CD4-positive, alpha-beta T cell treated with Interferon gamma for 1 hour (primary cell): ENCODE data around the gene MSH3.
"Not testable (repeated sequence)": the region's sequence is repeated elsewhere in the genome, so short reads cannot be mapped to it uniquely, and the experiment has no call there.

Source experiments
- DNase-seq: peaks from one replicate; pipeline ENCODE4 v3.0.0-alpha.2; 2020

The MSH3 gene

GRCh38 chr5:80759866-80760577 is 105.6 kb downstream of the MSH3 start:
- no peak for DNase-seq

GRCh38 chr5:80760680-80761079 is 106.2 kb downstream of the MSH3 start:
- no peak for DNase-seq

GRCh38 chr5:80761176-80761575 is 106.7 kb downstream of the MSH3 start:
- DNase-seq: no peak

GRCh38 chr5:80761966-80762365 is 107.5 kb downstream of the MSH3 start:
- DNase-seq: no peak

- no peak for DNase-seq
Observed at GRCh38 chr5:80762573-80762972, 108.1 kb downstream of the MSH3 start.

- no peak for DNase-seq
Observed at GRCh38 chr5:80763211-80763610, 108.8 kb downstream of the MSH3 start.

- DNase-seq: no peak
Observed at GRCh38 chr5:80763873-80764647, 109.6 kb downstream of the MSH3 start.

- no peak for DNase-seq
Observed at GRCh38 chr5:80764786-80765185, 110.3 kb downstream of the MSH3 start.

- no peak for DNase-seq
Observed at GRCh38 chr5:80777347-80778287, 123.2 kb downstream of the MSH3 start.

- DNase-seq: no peak
Observed at GRCh38 chr5:80780024-80780423, 125.6 kb downstream of the MSH3 start.

- DNase-seq: no peak
Observed at GRCh38 chr5:80780761-80781285, 126.4 kb downstream of the MSH3 start.

GRCh38 chr5:80781356-80781755 is 126.9 kb downstream of the MSH3 start:
- DNase-seq: no peak

- DNase-seq: no peak
Observed at GRCh38 chr5:80782626-80783025, 128.2 kb downstream of the MSH3 start.

- DNase-seq: not testable (repeated sequence)
Observed at GRCh38 chr5:80783751-80784150, 129.3 kb downstream of the MSH3 start.

- DNase-seq: no peak
Observed at GRCh38 chr5:80784451-80784850, 130.0 kb downstream of the MSH3 start.

GRCh38 chr5:80789319-80790016 is 135.0 kb downstream of the MSH3 start:
- not testable (repeated sequence) for DNase-seq

GRCh38 chr5:80790698-80791097 is 136.2 kb downstream of the MSH3 start:
- DNase-seq: no peak

- DNase-seq: no peak
Observed at GRCh38 chr5:80793354-80793753, 138.9 kb downstream of the MSH3 start.

GRCh38 chr5:80796846-80797245 is 142.4 kb downstream of the MSH3 start:
- DNase-seq: no peak

GRCh38 chr5:80797428-80798024 is 143.1 kb downstream of the MSH3 start:
- DNase-seq: no peak

- DNase-seq: no peak
Observed at GRCh38 chr5:80798166-80798565, 143.7 kb downstream of the MSH3 start.

GRCh38 chr5:80798633-80799032 is 144.2 kb downstream of the MSH3 start:
- DNase-seq: no peak
